ENCODE data around the gene TTLL3.

The TTLL3 gene

DNA sequence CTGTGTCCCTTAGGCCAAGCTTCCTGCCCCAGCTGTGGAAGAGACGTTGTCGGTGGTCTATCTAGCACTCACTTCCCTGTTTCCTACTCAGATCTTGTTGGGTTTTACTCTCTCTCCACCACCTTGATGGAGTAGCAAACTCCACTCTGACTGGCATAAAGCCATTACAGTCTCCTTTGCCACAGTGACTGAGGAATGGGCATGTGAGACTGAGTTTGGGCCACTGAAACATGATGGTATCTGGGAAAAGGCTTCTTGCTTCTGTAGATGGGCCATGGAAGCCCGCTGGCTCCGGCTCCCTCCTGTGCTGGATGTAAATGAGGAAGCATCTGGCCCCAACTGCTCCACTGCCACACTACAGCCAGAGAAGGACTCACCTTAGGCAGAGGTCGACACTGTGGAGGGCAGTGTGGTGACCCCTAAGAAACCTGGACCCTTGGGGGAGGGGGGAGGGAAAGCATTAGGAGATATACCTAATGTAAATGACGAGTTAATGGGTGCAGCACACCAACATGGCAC, 30.9 kb upstream of the TTLL3 start:
- Histone ChIP-seq H3K27me3 (no peaks in the 10 kb centered on the region), H3K27ac (no peak overlapping the region), H3K9me3 (no peaks in the 10 kb centered on the region), H3K36me3 (peaks cover 39 to 52% (median 40%) of the 10 kb centered on the region in 3 donors), H3K4me1 (peaks cover 0 to 16% (median 3%) of the 10 kb centered on the region in 4 donors), H3K4me3 (no peak overlapping the region)
- DNase-seq: no peak
- TF ChIP-seq, protein P1, sequence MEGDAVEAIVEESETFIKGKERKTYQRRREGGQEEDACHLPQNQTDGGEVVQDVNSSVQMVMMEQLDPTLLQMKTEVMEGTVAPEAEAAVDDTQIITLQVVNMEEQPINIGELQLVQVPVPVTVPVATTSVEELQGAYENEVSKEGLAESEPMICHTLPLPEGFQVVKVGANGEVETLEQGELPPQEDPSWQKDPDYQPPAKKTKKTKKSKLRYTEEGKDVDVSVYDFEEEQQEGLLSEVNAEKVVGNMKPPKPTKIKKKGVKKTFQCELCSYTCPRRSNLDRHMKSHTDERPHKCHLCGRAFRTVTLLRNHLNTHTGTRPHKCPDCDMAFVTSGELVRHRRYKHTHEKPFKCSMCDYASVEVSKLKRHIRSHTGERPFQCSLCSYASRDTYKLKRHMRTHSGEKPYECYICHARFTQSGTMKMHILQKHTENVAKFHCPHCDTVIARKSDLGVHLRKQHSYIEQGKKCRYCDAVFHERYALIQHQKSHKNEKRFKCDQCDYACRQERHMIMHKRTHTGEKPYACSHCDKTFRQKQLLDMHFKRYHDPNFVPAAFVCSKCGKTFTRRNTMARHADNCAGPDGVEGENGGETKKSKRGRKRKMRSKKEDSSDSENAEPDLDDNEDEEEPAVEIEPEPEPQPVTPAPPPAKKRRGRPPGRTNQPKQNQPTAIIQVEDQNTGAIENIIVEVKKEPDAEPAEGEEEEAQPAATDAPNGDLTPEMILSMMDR (IDR thresholded peaks at IDR 0.05): no peak
- intact Hi-C loops (cut with DNase I; ENCODE audit: low total_unique reads): no loop called here

DNA sequence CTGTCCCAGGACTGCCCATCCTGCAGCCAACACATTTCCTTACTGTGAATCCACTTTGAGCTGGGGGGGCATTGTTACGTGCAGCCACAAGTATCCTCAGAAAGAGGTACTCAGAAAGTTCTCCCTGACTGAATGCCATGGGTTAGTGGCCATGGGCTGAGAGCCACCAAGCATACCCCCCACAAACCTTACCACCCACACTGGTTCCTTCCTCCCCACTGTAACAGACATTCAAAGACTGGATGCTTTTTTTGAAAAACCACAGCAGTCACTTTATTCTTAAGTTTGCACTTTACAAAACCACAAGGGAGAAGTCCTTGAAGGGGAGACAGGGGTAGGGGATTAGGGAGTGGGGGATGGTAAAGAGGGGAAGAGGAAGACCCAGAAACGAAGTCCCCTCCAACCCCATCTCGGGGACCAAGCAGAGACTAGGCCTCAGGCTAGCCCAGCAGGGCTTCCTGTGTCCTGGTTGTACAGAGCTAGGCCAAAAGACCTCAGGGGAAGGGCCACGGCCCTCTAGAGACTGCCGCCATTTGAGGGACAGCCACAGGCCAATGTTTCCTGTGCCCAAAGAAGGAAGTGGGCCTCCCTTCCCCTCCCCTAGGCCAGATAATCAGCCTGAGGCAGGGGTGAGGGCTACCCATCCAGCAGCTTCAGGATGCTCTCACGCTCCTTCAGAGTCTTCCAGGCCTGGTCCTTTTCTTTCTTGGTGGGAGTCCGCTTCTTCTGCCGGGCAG, 30.2 kb upstream of the TTLL3 start:
- H3K9me3 ChIP-seq: no peaks in the 10 kb centered on the region
- TF ChIP-seq, protein P1 (IDR thresholded peaks at IDR 0.05): no peak
- no peak overlapping the region for H3K27ac ChIP-seq
- peaks cover 47 to 60% (median 47%) of the 10 kb centered on the region in 3 donors for H3K36me3 ChIP-seq
- intact Hi-C loops (cut with DNase I; ENCODE audit: low total_unique reads): no loop called here
- H3K4me3 ChIP-seq: no peak overlapping the region
- DNase-seq: no peak
- no peaks in the 10 kb centered on the region for H3K27me3 ChIP-seq
- H3K4me1 ChIP-seq: peaks cover 0 to 16% (median 3%) of the 10 kb centered on the region in 4 donors

DNA sequence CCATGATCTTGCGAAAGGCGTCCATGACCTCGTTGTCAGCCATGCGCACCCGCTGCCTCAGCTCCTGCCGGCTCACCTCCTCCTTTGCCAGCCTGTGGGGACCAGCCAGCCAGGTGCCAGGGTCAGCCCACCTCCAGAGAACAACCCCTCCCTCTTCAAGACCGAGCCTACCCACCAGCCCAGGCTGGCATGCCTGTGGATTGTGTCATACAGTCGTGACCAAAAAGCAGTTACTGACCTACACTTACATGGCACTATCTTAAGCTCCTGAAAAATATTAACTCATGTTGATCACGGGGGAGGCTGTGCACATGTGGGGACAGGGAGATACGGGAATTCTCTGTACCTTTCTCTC, 29.6 kb upstream of the TTLL3 start:
- Histone ChIP-seq H3K9me3 (no peaks in the 10 kb centered on the region), H3K27me3 (no peaks in the 10 kb centered on the region), H3K4me3 (no peak overlapping the region), H3K4me1 (peaks cover 0 to 16% (median 3%) of the 10 kb centered on the region in 4 donors), H3K36me3 (peaks cover 51 to 65% (median 52%) of the 10 kb centered on the region in 3 donors), H3K27ac (no peak overlapping the region)
- TF ChIP-seq, protein P1 (IDR thresholded peaks at IDR 0.05): no peak
- intact Hi-C loops (cut with DNase I; ENCODE audit: low total_unique reads): no loop called here
- no peak for DNase-seq

DNA sequence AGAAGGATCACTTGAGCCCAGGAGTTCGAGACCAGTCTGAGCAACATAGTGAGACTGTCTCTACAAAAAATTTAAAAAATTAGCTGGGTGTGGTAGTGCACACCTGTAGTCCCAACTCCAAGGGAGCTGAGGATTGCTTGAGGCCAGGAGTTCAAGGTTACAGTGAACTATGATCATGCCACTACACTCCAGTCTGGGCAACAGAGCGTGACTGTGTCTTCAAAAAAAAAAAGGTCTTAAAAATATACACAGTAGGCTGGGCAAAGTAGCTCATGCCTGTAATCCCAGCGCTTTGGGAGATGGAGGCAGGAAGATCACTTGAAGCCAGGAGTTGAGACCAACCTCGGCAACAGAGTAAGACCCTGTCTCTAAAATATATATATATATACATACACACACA, 29.2 kb upstream of the TTLL3 start:
- H3K27ac ChIP-seq: no peak overlapping the region
- peaks cover 0 to 16% (median 3%) of the 10 kb centered on the region in 4 donors for H3K4me1 ChIP-seq
- no peaks in the 10 kb centered on the region for H3K9me3 ChIP-seq
- intact Hi-C loops (cut with DNase I; ENCODE audit: low total_unique reads): no loop called here
- no peak for DNase-seq
- H3K36me3 ChIP-seq: peaks cover 55 to 70% (median 56%) of the 10 kb centered on the region in 3 donors
- H3K4me3 ChIP-seq: no peak overlapping the region
- TF ChIP-seq, protein P1 (IDR thresholded peaks at IDR 0.05): no peak
- H3K27me3 ChIP-seq: no peaks in the 10 kb centered on the region

DNA sequence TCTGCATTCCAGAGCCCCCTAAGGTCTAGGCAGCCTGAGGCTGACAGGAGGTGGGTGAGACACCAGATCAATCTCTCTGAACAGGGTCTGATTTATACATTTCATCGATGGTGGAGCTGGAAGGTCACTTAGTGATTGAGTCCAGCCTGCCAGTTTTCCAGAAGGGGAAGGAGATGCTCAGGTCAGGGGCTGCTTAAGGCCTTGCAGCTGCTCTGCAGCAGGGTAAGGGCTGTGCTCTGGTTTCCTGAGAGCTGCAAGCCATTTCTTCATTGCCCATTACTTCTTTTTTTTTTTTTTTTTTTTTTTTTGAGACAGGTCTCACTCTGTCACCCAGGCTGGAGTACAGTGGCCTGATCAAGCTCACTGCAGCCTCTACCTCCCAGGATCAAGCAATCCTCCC, 28.5 kb upstream of the TTLL3 start:
- peaks cover 0 to 16% (median 3%) of the 10 kb centered on the region in 4 donors for H3K4me1 ChIP-seq
- no peaks in the 10 kb centered on the region for H3K27me3 ChIP-seq
- H3K4me3 ChIP-seq: no peak overlapping the region
- intact Hi-C loops (cut with DNase I; ENCODE audit: low total_unique reads): no loop called here
- H3K36me3 ChIP-seq: peaks cover 55 to 76% (median 56%) of the 10 kb centered on the region in 3 donors
- DNase-seq: no peak
- no peaks in the 10 kb centered on the region for H3K9me3 ChIP-seq
- TF ChIP-seq, protein P1 (IDR thresholded peaks at IDR 0.05): no peak
- no peak overlapping the region for H3K27ac ChIP-seq
